Left lung (tissue), 10 donors: ENCODE data around the gene KLHL35. TPM values are rescaled to one million over a fixed set of nuclear protein-coding genes. Genes with fewer than 3 reads are reported as not detected.

ENCODE experiments used
- ATAC-seq: fragments of 200-7000 bp; cut with Tn5 transposase; one replicate; pipeline ENCODE4 v1.9.1; 2020; ENCODE audit warnings: moderate library complexity
- DNase-seq, 4 donors: peaks; one replicate each; pipeline ENCODE4 v3.0.0-alpha.2; 2013 to 2020
- H3K27ac ChIP-seq, 2 donors: fragments of 200-600 bp; sonication (generic) in 1 of 2; one replicate each; pipeline versions ENCODE4 v1.5.0 to v1.8.0; 2020 to 2021
- H3K27me3 ChIP-seq, 2 donors: fragments of 200-600 bp; sonication (generic) in 1 of 2; one replicate each; pipeline versions ENCODE4 v1.5.0 to v1.8.0; 2020 to 2021
- H3K36me3 ChIP-seq, 2 donors: fragments of 200-600 bp; sonication (generic) in 1 of 2; one replicate each; pipeline versions ENCODE4 v1.5.0 to v1.8.0; 2020 to 2021
- H3K4me1 ChIP-seq, 2 donors: fragments of 200-600 bp; one replicate each; pipeline ENCODE4 v1.8.0; 2021
- H3K4me3 ChIP-seq, 2 donors: fragments of 200-600 bp; sonication (generic) in 1 of 2; one replicate each; pipeline versions ENCODE4 v1.5.0 to v1.8.0; 2020 to 2021; ENCODE audit warnings: mild to moderate bottlenecking in 1 of 2
- H3K9me3 ChIP-seq, 2 donors: fragments of 200-600 bp; sonication (generic) in 1 of 2; one replicate each; pipeline versions ENCODE4 v1.5.0 to v1.8.0; 2020 to 2021
- CTCF ChIP-seq, 2 donors: fragments of 200-600 bp; sonication (generic) in 1 of 2; IDR thresholded peaks; one replicate each; pipeline versions ENCODE4 v1.5.0 to v1.8.0; 2021; ENCODE audit warnings: antibody characterized with exemption in 2 of 2
- intact Hi-C, 2 donors: fragments of 100-400 bp; cut with DNase I; formaldehyde crosslinking; loops; one replicate each; pipeline versions ENCODE4 v1.11.2 to v1.14.2; 2022
- polyA plus RNA-seq, 6 donors: library from polyadenylated mRNA; unstranded; fragments of 120-200 nt; gene quantifications; one replicate each; pipeline ENCODE4 v1.2.1, GENCODE V29; 2013; ENCODE audit not compliant: insufficient read length in 6 of 6
- total RNA-seq, 2 donors: library from RNA; stranded (reverse); fragmentation: NEBNext Ultra II Directional; extraction: Animal tissue kit (Norgen Biotek cat#: 25700); gene quantifications; one replicate each; pipeline ENCODE4 v1.2.1, GENCODE V29; 2021
- donor health status: DM: no; HTN: yes; CAD: no.
- donor health status: DM: no; HTN: no; CAD: no.

Gene KLHL35
- total and polyA plus RNA-seq, 8 donors, result 1.1 to 2.1 (median 1.3) TPM

DNA sequence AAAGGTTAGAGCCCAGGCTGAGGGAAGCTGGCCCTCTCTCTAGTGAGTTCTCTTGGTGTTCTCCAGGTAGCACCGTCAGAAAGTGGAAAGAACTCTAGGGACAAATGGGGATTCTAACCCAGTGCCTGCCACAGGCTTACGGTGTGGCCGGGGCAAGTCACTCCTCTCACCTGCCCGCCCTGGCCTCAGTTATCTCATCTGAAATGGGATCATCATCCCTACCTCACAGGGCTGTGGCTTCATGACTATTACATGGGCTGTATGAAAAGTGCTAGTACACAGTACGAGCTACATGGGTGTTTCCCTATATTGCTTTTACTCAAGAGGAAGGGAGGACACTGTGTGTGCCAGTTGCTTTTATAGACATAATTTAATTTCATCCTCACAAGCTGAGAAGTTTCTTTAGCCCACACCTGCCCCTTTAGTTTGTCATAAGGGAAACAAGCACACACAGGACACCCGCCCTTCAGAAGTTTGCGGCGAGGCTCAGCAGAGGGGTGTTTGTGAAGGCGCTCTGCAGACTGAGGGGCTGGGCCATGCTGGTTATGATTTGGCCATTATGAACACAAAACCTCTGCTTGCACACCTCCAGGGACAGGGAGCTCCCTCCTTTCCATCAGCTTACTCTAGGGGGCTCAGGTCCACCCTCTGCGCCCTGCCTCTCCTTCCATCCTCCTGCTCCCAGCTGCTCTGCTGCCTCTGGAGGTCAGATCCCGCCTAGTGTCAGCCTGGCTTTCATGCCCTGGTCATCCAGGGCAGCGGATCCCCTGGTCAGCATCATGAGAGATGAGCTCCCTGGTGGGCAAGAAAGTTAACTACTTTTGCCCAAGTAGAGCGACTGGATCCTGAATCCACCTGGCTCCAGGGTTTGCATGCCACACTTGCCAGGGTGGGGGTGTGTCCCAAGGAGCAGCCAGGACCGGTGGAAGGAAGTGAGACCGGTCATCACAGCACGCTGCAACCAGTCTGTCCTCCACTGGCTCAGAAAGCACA, 1.2 kb downstream of the KLHL35 start:
- DNase-seq, result peak in 1 of 4 donors; percentile 50

GRCh38 chr11:75430714-75431532, 2.1 kb downstream of the KLHL35 start:
- Histone ChIP-seq H3K27me3 (peaks cover 11 to 61% of the 10 kb centered on the region in 2 donors), H3K9me3 (peaks cover 0 to 6% of the 10 kb centered on the region in 2 donors), H3K4me1 (peaks cover 0 to 13% of the 10 kb centered on the region in 2 donors), H3K4me3 (peak overlapping the region; percentile 21 to 28), H3K36me3 (no peaks in the 10 kb centered on the region), H3K27ac (no peak overlapping the region)
- DNase-seq (peak in 1 of 4 donors; percentile 49), ATAC-seq (no peak)
- no peak for TF ChIP-seq CTCF (IDR thresholded peaks at IDR 0.05)
- intact Hi-C loops, result no loop called here

More for the DNA sequence above, 1.2 kb downstream of the KLHL35 start:
- no peak for ATAC-seq
- Histone ChIP-seq H3K36me3 (peaks cover 0 to 5% of the 10 kb centered on the region in 2 donors), H3K4me1 (peaks cover 0 to 13% of the 10 kb centered on the region in 2 donors), H3K4me3 (no peak overlapping the region), H3K27ac (no peak overlapping the region), H3K9me3 (peaks cover 0 to 6% of the 10 kb centered on the region in 2 donors), H3K27me3 (peaks cover 11 to 61% of the 10 kb centered on the region in 2 donors)
- intact Hi-C loops, result no loop called here
- TF ChIP-seq CTCF (IDR thresholded peaks at IDR 0.05), result no peak

DNA sequence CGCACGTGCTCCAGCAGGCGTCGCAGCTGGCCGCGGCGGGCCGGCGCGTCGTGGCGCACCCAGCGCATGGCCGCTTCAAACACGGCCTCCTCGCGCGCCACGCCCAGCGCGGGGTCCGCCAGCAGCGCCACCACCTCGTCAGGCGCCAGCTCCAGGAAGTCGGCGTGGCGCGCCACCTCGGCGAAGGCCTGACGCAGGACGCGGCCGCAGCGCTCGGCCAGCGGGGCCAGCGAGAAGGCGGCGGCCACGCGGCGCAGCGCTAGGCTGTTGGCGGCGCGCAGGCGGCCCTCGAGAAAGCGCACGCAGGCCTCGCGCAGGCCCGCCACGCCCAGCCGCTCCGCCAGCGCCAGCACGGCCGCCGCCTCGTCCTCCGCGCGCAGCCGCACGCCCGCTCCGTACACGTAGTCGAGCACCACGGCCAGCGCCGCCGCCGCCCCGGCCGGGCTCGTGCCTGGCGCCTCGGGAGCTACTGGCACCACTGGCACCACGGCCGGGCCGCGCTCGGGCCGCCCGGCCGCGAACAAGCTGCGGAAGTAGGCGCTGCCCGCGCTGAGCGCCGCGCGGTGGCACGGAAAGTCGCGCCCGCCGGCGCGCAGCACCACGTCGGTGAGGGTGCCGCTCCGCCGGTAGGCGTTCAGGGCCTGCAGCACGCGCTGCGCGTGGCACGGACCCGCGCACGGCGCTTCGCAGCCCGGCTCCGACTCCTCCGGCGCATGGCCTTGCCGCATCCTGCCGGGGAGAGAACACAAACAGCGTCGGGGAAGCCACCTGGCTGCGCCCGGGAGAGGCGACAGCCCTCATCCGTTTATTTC, 2.9 kb downstream of the KLHL35 start:
- Histone ChIP-seq H3K27me3 (peaks cover 11 to 61% of the 10 kb centered on the region in 2 donors), H3K27ac (no peak overlapping the region), H3K4me1 (peaks cover 0 to 13% of the 10 kb centered on the region in 2 donors), H3K9me3 (peaks cover 0 to 6% of the 10 kb centered on the region in 2 donors), H3K36me3 (no peaks in the 10 kb centered on the region), H3K4me3 (peak overlapping the region; percentile 21 to 28)
- intact Hi-C loops, result no loop called here
- ATAC-seq, result peak; percentile 57
- TF ChIP-seq CTCF (IDR thresholded peaks at IDR 0.05), result no peak
- DNase-seq, result peak in 3 of 4 donors; percentile 60 to 88 (median 63)

DNA sequence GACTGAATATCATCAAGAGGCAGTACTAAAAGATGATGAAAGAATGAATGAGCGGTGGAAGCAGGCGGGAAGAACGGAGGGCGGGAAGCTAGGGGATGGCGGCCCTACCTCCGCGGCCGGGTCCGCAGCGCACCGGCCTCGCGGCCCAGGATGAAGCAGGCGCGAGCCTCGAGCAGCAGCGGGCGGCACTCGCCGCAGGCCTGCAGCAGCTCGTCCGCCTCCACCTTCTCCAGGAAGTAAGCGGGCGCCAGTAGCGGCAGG, 3.4 kb downstream of the KLHL35 start:
- H3K27ac ChIP-seq, result no peak overlapping the region
- H3K4me3 ChIP-seq, result no peak overlapping the region
- H3K9me3 ChIP-seq, result peaks cover 0 to 6% of the 10 kb centered on the region in 2 donors
- H3K27me3 ChIP-seq, result peaks cover 11 to 61% of the 10 kb centered on the region in 2 donors
- no peak for TF ChIP-seq CTCF (IDR thresholded peaks at IDR 0.05)
- ATAC-seq, result no peak
- no peaks in the 10 kb centered on the region for H3K36me3 ChIP-seq
- intact Hi-C loops, result no loop called here
- DNase-seq, result peak in 1 of 4 donors; percentile 70
- H3K4me1 ChIP-seq, result peaks cover 0 to 13% of the 10 kb centered on the region in 2 donors
